Stimulated activated CD8-positive, alpha-beta memory T cell treated with anti-CD3 and anti-CD28 coated beads, Interleukin-15, amount 100 ng/mL, for 24 hours (primary cell): ENCODE data around the gene KERA.
"Not testable (repeated sequence)": the region's sequence is repeated elsewhere in the genome, so short reads cannot be mapped to it uniquely, and the experiment has no call there.

Source experiments
- DNase-seq: peaks from one replicate; pipeline ENCODE4 v3.0.0-alpha.2; 2020; ENCODE audit warnings: low read depth

KERA gene

GRCh38 chr12:91057368-91058165 lies at the start of gene KERA:
KERA (minus strand) TSS chr12:91058024; CDS start chr12:91056281, 1,743 bp downstream.
- DNase-seq, result no peak

- no peak for DNase-seq
These were observed 48.5 kb upstream of the KERA start for GRCh38 chr12:91106283-91106682.

GRCh38 chr12:91105807-91106206 lies 48.0 kb upstream of the KERA start:
- no peak for DNase-seq

- DNase-seq, result no peak
These were observed 47.1 kb upstream of the KERA start for GRCh38 chr12:91104812-91105466.

- no peak for DNase-seq
These were observed 45.8 kb upstream of the KERA start for GRCh38 chr12:91103624-91104023.

- DNase-seq, result no peak
These were observed 45.3 kb upstream of the KERA start for GRCh38 chr12:91103101-91103500.

GRCh38 chr12:91100906-91101305 lies 43.1 kb upstream of the KERA start:
- no peak for DNase-seq

GRCh38 chr12:91099836-91100235 lies 42.0 kb upstream of the KERA start:
- no peak for DNase-seq

- no peak for DNase-seq
These were observed 41.5 kb upstream of the KERA start for GRCh38 chr12:91099341-91099740.

- DNase-seq, result no peak
These were observed 41.1 kb upstream of the KERA start for GRCh38 chr12:91098941-91099340.

- no peak for DNase-seq
These were observed 40.6 kb upstream of the KERA start for GRCh38 chr12:91098461-91098860.

- no peak for DNase-seq
These were observed 37.1 kb upstream of the KERA start for GRCh38 chr12:91094957-91095356.

GRCh38 chr12:91094032-91094662 lies 36.3 kb upstream of the KERA start:
- no peak for DNase-seq

- DNase-seq, result no peak
These were observed 35.5 kb upstream of the KERA start for GRCh38 chr12:91093341-91093740.

GRCh38 chr12:91091916-91092715 lies 34.3 kb upstream of the KERA start:
- no peak for DNase-seq

GRCh38 chr12:91089953-91090352 lies 32.1 kb upstream of the KERA start:
- not testable (repeated sequence) for DNase-seq

GRCh38 chr12:91080041-91080440 lies 22.2 kb upstream of the KERA start:
- DNase-seq, result no peak

- DNase-seq, result no peak
These were observed 20.7 kb upstream of the KERA start for GRCh38 chr12:91078501-91078900.

GRCh38 chr12:91077228-91077954 lies 19.6 kb upstream of the KERA start:
- no peak for DNase-seq

GRCh38 chr12:91074851-91075250 lies 17.0 kb upstream of the KERA start:
- DNase-seq, result no peak

- DNase-seq, result no peak
These were observed 16.4 kb upstream of the KERA start for GRCh38 chr12:91074154-91074709.
